SK-N-SH (cell line): ENCODE results near the gene DEFB129. TPM values are rescaled to one million over a fixed set of nuclear protein-coding genes. Genes with fewer than 3 reads are reported as not detected.

Source experiments
- FOXM1 ChIP-seq: IDR thresholded peaks from 2 replicates; pipeline ENCODE4 v1.4.0; 2012; ENCODE audit warnings: low read depth, mild to moderate bottlenecking
- RCOR1 ChIP-seq: fragments of 150-350 bp; IDR thresholded peaks from 2 replicates; pipeline ENCODE4 v1.6.1; 2017; ENCODE audit warnings: antibody characterized with exemption, low read length
- polyA plus RNA-seq, 3 experiments: library from polyadenylated mRNA; depleted of rRNA; stranded (reverse); fragments of >200 nt; gene quantifications; 2 replicates each; pipeline ENCODE4 v1.2.3, GENCODE V29; 2012
- TF ChIP-seq, protein P1 (sequence below): fragments of 150-350 bp; IDR thresholded peaks from 2 replicates; pipeline ENCODE4 v1.6.1; 2016; ENCODE audit warnings: mild to moderate bottlenecking, low read depth, low read length

DEFB129 gene
- polyA plus RNA-seq, 1 of the 3 experiments (the other 2 are of a cell fraction): not detected

DNA sequence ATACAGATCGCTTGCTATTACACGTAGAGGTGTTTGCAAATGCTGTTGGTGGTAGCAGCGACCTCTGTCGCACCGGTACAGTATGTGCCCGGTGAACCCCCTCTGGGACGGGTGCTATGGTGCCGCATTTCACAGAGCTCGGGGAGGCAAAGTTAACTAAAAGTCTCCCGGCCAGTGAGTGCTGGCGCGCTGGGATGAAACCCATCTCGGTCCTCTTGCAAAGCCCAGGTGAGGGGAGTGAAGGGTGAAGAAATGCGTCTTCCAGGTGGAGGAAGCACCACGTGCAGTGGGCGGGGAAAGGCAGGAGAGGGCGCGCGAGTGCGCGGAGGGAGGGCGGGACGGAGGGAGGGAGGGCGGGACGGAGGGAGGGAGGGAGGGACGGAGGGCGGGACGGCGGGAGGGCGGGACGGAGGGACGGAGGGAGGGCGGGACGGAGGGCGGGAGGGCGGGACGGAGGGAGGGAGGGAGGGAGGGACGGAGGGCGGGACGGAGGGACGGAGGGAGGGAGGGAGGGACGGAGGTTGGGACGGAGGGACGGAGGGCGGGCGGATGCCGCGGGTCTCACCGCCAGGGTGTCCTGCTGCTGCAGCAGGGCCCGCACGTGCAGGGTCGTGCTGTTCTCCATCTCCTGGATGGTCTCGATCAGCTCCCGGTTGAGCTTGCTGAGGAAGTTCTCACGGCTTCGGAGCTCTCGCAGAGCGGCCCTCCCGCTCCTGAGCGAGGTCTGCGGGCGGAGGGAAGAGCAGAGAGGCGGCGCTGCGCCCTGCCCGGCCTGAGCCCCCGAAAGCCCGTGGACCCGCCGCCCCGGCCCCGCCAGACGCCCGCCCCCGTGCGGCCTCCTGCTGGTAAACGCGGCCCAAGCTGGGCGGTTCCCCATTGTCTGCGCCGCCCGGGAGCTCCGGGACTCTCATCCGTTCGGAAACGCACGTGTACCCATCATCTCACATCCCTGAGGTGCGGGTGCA, 51.8 kb downstream of the DEFB129 start (continued):
- TF ChIP-seq, protein P1, sequence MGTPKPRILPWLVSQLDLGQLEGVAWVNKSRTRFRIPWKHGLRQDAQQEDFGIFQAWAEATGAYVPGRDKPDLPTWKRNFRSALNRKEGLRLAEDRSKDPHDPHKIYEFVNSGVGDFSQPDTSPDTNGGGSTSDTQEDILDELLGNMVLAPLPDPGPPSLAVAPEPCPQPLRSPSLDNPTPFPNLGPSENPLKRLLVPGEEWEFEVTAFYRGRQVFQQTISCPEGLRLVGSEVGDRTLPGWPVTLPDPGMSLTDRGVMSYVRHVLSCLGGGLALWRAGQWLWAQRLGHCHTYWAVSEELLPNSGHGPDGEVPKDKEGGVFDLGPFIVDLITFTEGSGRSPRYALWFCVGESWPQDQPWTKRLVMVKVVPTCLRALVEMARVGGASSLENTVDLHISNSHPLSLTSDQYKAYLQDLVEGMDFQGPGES: no peak
- TF ChIP-seq FOXM1 (no peak), RCOR1 (no peak)
- TF ChIP-seq, all 33 proteins: peak for 0

Other genes starting within 250 kb of the DEFB129 start
- not detected in 2 replicates for gene DEFB125, start 139.6 kb upstream of the DEFB129 start, polyA plus RNA-seq (2012; rRNA removed)
- not detected in 2 replicates for gene DEFB126, start 84.7 kb upstream of the DEFB129 start, polyA plus RNA-seq (2012; rRNA removed)
- not detected in 2 replicates for gene DEFB127, start 69.8 kb upstream of the DEFB129 start, polyA plus RNA-seq (2012; rRNA removed)
- not detected in 2 replicates for gene DEFB128, start 37.5 kb upstream of the DEFB129 start, polyA plus RNA-seq (2012; rRNA removed)
- gene DEFB132, start 30.5 kb downstream of the DEFB129 start, polyA plus RNA-seq (2012; rRNA removed): not detected in 2 replicates
- gene C20orf96, start 63.5 kb downstream of the DEFB129 start, polyA plus RNA-seq (2012; rRNA removed): 16.6 and 19.4 TPM in 2 replicates
- 9.0 and 9.5 TPM in 2 replicates for gene ZCCHC3, start 70.3 kb downstream of the DEFB129 start, polyA plus RNA-seq (2012; rRNA removed)
- 7.0 and 11.3 TPM in 2 replicates for gene SOX12, start 98.3 kb downstream of the DEFB129 start, polyA plus RNA-seq (2012; rRNA removed)
- 88.6 and 146 TPM in 2 replicates for gene NRSN2, start 119.9 kb downstream of the DEFB129 start, polyA plus RNA-seq (2012; rRNA removed)
- 13.2 and 16.6 TPM in 2 replicates for gene TRIB3, start 153.5 kb downstream of the DEFB129 start, polyA plus RNA-seq (2012; rRNA removed)
- gene RBCK1, start 181.0 kb downstream of the DEFB129 start, polyA plus RNA-seq (2012; rRNA removed): 94.3 and 105 TPM in 2 replicates
- gene TBC1D20, start 235.3 kb downstream of the DEFB129 start, polyA plus RNA-seq (2012; rRNA removed): 27.7 and 37.7 TPM in 2 replicates